Nephron (organoid): ENCODE measurements around the gene DOCK9.

Experiments
- H3K27ac Mint-ChIP-seq, 3 experiments: 2 replicates each; pipeline ENCODE4 v1.8.0; 2020; ENCODE audit warnings: mixed read lengths in 3 of 3, mild to moderate bottlenecking in 2 of 3, moderate library complexity in 1 of 3
- H3K27me3 Mint-ChIP-seq: 2 replicates; pipeline ENCODE4 v1.8.0; 2021; ENCODE audit warnings: low read depth, mild to moderate bottlenecking, moderate library complexity, mixed read lengths
- H3K36me3 Mint-ChIP-seq: 2 replicates; pipeline ENCODE4 v1.8.0; 2020; ENCODE audit warnings: low read depth, mixed read lengths
- H3K4me1 Mint-ChIP-seq: 2 replicates; pipeline ENCODE4 v1.8.0; 2020; ENCODE audit warnings: mixed read lengths
- H3K4me3 Mint-ChIP-seq, 3 experiments: 2 replicates each; pipeline ENCODE4 v1.8.0; 2020; ENCODE audit warnings: mild to moderate bottlenecking in 3 of 3, mixed read lengths in 3 of 3, moderate library complexity in 2 of 3
- H3K9me3 Mint-ChIP-seq: 2 replicates; pipeline ENCODE4 v1.8.0; 2020; ENCODE audit warnings: mixed read lengths
- CTCF ChIP-seq, 3 experiments: fragments of 200-600 bp; sonication (generic); IDR thresholded peaks; one replicate each; pipeline ENCODE4 v1.5.0; 2021; ENCODE audit warnings: antibody characterized with exemption in 3 of 3; ENCODE audit not compliant: unreplicated experiment in 3 of 3

DOCK9 gene

GRCh38 chr13:98959291-98959690 lies 18.6 kb downstream of the DOCK9 start:
- H3K27ac Mint-ChIP-seq, result peak overlapping the region; percentile 3 to 53 (median 7)
- no peaks in the 10 kb centered on the region for H3K36me3 Mint-ChIP-seq
- H3K27me3 Mint-ChIP-seq, result no peaks in the 10 kb centered on the region
- peaks cover 27% of the 10 kb centered on the region for H3K4me1 Mint-ChIP-seq
- TF ChIP-seq CTCF (IDR thresholded peaks at IDR 0.05; ENCODE audit: unreplicated experiment in 3 of 3), result no peak
- H3K9me3 Mint-ChIP-seq, result no peaks in the 10 kb centered on the region
- peak overlapping the region in 1 of 3 experiments; percentile 1 for H3K4me3 Mint-ChIP-seq

- no peak overlapping the region for H3K27ac Mint-ChIP-seq
- H3K4me1 Mint-ChIP-seq, result peaks cover 27% of the 10 kb centered on the region
- no peaks in the 10 kb centered on the region for H3K27me3 Mint-ChIP-seq
- H3K4me3 Mint-ChIP-seq, result no peak overlapping the region
- no peaks in the 10 kb centered on the region for H3K9me3 Mint-ChIP-seq
- no peak for TF ChIP-seq CTCF (IDR thresholded peaks at IDR 0.05; ENCODE audit: unreplicated experiment in 3 of 3)
- H3K36me3 Mint-ChIP-seq, result no peaks in the 10 kb centered on the region
Measured at GRCh38 chr13:98958443-98958794, 19.4 kb downstream of the DOCK9 start.

- Mint-ChIP-seq H3K36me3 (no peaks in the 10 kb centered on the region), H3K27ac (no peak overlapping the region), H3K27me3 (no peaks in the 10 kb centered on the region), H3K4me3 (no peak overlapping the region), H3K4me1 (peaks cover 29% of the 10 kb centered on the region), H3K9me3 (no peaks in the 10 kb centered on the region)
- no peak for TF ChIP-seq CTCF (IDR thresholded peaks at IDR 0.05; ENCODE audit: unreplicated experiment in 3 of 3)
Measured at GRCh38 chr13:98957731-98958442, 20.0 kb downstream of the DOCK9 start.

GRCh38 chr13:98955336-98955735 lies 22.5 kb downstream of the DOCK9 start:
- H3K27ac Mint-ChIP-seq, result no peak overlapping the region
- H3K27me3 Mint-ChIP-seq, result peaks cover 6% of the 10 kb centered on the region
- no peak for TF ChIP-seq CTCF (IDR thresholded peaks at IDR 0.05; ENCODE audit: unreplicated experiment in 3 of 3)
- no peak overlapping the region for H3K4me3 Mint-ChIP-seq
- H3K9me3 Mint-ChIP-seq, result no peaks in the 10 kb centered on the region
- H3K36me3 Mint-ChIP-seq, result no peaks in the 10 kb centered on the region
- peaks cover 19% of the 10 kb centered on the region for H3K4me1 Mint-ChIP-seq

GRCh38 chr13:98954313-98954712 lies 23.6 kb downstream of the DOCK9 start:
- H3K4me3 Mint-ChIP-seq, result no peak overlapping the region
- peaks cover 11% of the 10 kb centered on the region for H3K4me1 Mint-ChIP-seq
- H3K27ac Mint-ChIP-seq, result no peak overlapping the region
- TF ChIP-seq CTCF (IDR thresholded peaks at IDR 0.05; ENCODE audit: unreplicated experiment in 3 of 3), result no peak
- H3K27me3 Mint-ChIP-seq, result peaks cover 10% of the 10 kb centered on the region
- H3K36me3 Mint-ChIP-seq, result no peaks in the 10 kb centered on the region
- H3K9me3 Mint-ChIP-seq, result no peaks in the 10 kb centered on the region

GRCh38 chr13:98951266-98951665 lies 26.6 kb downstream of the DOCK9 start:
- Mint-ChIP-seq H3K4me1 (peaks cover 16% of the 10 kb centered on the region), H3K27ac (no peak overlapping the region)

More at GRCh38 chr13:98951266-98951665, 26.6 kb downstream of the DOCK9 start:
- Mint-ChIP-seq H3K4me3 (no peak overlapping the region), H3K9me3 (no peaks in the 10 kb centered on the region), H3K27me3 (peaks cover 15% of the 10 kb centered on the region), H3K36me3 (no peaks in the 10 kb centered on the region)
- no peak for TF ChIP-seq CTCF (IDR thresholded peaks at IDR 0.05; ENCODE audit: unreplicated experiment in 3 of 3)
